CD4-positive, alpha-beta T cell treated with Interleukin-6 for 4 hours (primary cell): ENCODE measurements around the gene DAD1.
"Not testable (repeated sequence)": the region's sequence is repeated elsewhere in the genome, so short reads cannot be mapped to it uniquely, and the experiment has no call there.

Experiments used
- DNase-seq: peaks from one replicate; pipeline ENCODE4 v3.0.0-alpha.2; 2020; ENCODE audit warnings: mixed read lengths

Gene DAD1

DNA sequence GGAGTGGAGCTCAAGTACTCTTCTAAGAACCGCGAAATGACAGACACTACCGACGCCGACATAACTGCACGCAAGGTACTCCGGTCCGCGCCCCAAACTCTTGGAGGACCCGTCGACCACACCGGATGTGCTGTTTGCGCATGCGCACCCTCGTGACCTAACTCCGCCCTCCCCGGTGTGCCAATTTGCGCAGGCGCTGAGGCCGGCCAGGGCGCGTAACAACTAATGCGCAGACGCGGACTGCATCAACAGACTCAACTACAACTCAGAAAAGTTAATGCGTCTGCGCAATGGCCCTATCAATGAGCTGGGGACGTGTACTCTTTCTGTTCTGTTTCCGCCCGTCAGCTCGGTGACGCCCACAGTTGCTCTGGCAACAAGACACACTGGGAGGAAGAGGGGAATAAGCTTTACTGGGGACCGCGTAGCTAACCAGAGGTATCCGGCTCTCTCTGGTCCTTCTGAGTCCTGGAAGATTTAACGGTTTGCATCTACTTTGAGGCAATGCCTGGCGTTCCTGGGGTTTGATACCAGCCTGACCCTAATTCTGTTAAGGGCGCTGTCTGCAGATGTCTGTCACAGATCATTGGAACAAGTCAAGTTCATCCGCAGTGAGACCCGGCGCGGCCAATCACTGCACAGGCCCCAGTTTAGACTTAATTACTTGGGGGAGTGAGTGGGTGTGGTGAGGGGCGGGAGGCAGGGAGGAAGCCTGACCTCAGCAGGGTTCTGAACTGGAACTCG lies at the start of gene DAD1:
Gene DAD1, minus strand, starts transcription at position 129 of the 744 bp plus-strand sequence. Its CDS starts 67 bp downstream, at position 62.
- DNase-seq = peak; percentile 99

DNA sequence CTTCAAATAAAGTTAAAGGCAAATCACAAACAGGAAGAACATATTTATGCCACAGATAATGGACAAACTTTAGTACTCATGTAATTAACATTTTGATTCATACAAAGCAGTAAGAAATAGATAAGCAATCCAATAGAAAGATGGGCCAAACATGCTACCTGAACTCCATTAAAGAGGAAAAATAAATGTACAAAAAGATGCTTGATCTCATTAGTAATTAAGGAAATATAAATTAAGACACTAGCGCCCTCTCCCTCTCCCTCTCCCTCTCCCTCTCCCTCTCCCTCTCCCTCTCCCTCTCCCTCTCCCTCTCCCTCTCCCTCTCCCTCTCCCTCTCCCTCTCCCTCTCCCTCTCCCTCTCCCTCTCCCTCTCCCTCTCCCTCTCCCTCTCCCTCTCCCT lies 47.0 kb upstream of the DAD1 start:
- not testable (repeated sequence) for DNase-seq

DNA sequence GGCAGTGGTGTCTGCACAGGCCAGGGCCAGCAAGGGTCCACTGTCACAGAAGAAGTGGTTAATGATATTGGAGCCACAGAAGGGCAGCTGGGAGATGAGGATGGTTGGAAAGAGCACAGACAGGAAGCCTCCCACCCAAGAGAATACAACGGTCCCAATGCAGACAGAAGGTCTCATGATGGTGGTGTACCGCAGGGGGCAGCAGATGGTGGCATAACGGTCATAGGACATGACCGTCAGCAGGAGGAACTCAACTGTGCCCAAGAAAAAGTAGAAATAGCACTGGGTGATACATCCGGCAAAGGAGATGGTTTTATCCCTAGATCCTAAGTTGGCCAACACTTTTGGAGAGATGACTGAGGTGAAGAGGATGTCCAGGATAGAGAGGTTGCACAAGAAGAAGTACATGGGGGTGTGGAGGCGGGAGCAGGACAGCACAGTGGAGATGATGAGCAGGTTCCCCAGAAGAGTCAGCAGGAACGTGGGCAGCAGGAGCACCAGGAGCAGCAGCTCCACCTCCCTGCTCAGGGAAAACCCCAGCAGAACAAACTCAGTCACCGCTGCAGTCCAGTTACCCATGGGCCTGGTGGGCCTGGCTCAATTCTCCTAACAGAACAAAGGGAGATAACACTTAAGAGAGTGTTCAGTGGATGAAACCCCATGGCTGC lies 45.3 kb upstream of the DAD1 start:
- DNase-seq = no peak

DNA sequence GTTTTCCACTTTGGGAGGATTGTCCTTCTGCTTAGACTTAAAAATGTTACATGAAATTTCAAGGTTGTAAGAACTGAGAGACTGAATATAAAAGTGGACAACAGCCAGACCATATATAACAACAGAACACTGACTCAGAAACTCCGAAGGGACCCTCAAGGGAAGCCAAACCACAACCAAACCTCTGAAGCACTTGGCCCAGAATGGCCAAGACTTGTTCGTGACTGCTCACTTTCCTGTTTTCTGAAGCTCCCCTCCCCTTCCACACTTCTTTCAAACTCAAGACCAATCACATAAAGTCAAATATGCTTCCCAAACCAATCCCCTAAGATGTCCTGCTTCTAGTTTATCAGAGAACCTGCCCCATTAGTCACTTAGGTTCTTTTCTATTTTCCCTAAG lies 41.5 kb upstream of the DAD1 start:
- no peak for DNase-seq

DNA sequence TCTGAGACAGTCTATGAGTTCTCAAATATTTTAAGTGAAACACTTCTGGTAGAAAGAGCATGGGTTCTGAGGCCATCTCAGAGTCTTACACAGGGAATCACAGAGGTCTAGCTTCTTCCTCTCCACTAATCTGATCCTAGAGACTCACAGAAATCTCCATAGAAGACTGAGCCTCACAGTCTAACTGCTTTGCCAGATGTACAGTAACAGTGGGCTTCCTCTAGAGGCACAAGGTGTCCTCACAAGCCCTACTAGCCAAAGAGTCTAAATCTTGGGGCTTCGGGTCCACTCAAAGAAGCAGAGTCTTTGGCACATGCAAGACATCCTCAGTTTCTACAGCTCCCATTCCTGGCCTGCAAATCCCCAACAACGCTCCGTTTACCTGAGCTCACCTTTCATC lies 41.0 kb upstream of the DAD1 start:
- DNase-seq = no peak

DNA sequence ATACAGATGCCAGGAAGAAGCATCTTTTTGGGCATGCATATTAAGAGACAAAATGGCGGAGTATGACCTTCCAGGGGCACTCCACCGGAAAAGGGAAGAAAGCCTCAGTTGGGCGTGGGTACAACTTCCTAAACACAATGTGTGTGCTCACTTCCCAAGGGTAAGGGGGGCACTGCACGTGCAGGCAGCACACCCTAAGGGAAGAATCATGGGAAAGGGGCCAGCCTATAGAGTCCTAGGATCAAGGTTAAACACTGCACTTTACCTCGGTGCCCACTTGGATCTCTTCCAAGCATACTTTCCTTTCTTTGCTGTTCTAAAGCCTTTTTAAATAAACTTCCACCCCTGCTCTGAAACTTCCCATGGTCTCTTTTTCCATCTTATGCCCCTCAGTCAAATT lies 40.3 kb upstream of the DAD1 start:
- no peak for DNase-seq

DNA sequence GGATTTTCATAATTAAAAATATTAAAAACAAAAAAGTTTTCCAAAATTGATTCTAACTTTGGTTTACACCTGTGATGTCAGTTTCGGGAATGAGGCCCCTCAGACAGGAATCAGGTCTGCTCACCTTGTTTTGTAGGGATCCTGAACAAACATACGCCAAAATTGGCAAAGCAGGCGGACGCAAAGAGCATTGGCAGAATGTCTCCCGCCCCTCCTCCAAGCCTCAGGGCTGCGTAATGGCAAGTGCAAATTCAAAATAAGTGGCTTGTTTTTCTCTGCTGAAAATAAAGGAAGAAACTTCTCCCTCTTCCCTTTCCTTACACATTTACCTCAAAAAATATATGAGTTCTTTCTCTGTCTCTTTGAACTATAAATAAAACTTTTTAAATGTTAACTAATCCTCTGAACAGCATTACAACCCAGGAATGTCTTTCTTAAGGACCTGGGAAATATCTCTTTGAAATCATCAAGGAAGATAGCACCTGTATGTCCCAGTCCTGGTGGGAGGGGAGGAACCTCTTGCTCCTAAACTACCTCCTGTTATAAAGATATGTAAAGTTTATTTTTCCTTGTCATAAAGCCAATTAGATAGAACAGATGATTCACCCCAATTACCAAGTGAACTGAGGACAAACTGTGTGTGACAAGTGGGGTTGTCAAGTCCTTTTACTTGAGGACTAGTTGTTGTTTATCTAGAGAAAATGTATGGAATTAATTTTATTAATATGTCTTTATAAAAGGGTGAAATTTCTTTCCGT lies 38.7 kb upstream of the DAD1 start:
- DNase-seq = no peak

DNA sequence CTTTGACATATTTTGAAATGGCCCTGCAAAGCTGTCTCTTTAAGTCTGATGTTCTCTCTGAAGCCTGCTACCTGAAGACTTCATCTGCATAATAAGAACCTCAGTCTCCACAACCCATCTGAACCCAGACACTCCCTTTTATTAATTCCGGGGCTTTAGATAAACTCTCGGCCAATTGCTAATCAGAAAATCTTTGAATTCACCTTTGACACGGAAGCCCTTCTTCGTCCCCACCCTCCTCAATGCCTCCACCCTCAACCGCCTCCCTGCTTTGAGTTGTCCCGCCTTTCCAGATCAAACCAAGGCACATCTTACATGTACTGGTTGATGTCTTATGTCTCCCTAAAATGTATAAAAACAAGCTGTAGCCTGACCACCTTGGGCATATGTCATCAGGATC lies 37.6 kb upstream of the DAD1 start:
- DNase-seq = no peak

DNA sequence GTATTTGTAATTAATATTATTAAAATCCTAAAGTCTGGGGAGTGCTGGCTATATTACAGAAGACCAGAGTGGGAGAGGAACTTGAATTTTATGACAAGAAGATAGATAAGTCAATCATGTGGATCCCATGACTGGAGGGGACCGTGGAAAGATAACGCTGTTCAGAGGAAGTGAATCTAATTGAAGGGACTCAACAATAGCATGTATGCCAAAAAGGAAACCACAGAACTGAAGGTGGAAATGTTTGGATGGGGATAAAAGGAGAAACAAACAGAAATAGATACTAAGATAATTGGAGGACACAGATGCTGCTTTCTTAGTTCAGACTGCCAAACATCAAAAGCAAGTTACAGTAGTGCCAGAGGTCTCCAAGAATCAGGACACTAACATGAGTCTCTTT lies 34.0 kb upstream of the DAD1 start:
- no peak for DNase-seq

DNA sequence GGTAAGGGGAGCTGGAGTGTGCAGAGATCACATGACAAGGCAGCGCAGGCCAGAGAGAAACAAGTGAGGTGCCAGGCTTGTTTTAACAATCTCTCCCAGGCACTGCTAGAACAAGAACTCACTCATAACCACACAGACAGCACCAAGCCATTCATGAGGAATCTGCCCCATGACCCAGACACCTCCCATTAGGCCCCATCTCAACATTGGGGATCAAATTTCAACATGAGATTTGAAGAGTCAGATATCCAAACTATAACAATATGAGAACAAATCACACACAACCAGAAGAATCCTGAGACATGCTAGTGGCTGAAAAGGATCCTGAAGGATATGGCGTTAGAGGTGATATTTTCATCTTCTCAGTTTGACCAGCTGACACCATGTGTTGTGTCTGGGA lies 33.2 kb upstream of the DAD1 start:
- no peak for DNase-seq

DNA sequence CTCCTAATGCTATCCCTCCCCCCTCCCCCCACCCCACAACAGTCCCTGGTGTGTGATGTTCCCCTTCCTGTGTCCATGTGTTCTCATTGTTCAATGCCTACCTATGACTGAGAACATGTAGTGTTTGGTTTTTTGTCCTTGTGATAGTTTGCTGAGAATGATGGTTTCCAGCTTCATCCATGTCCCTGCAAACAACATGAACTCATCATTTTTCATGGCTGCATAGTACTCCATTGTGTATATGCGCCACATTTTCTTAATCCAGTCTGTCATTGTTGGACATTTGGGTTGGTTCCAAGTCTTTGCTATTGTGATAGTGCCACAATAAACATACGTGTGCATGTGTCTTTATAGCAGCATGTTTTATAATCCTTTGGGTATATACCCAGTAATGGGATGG lies 26.7 kb upstream of the DAD1 start:
- not testable (repeated sequence) for DNase-seq

DNA sequence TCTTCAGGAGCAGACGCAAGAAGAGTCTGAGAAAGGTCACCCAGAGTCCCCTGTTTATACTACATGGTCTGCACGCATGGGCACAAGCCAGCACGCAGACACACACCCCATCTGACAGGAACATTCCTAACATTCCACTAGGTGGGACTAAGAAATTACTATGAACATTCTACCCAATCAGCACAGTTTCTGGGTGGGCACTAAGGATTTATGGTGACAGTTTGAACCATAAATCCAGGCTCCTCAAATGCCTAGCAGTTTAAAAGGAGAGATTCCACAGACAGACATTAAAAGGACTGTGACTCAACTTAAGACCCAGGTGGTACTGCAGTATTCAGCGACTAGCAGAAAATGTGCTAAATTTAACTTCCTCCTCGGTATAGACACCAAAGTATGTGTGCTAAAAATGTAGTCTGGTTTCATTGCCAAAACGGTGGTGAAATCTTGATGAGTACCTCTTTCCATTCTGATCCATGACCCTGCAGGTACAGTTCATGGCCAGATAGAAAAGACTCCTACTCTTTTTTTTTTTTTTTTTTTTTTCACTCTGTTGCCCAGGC lies 25.3 kb upstream of the DAD1 start:
- DNase-seq = no peak

DNA sequence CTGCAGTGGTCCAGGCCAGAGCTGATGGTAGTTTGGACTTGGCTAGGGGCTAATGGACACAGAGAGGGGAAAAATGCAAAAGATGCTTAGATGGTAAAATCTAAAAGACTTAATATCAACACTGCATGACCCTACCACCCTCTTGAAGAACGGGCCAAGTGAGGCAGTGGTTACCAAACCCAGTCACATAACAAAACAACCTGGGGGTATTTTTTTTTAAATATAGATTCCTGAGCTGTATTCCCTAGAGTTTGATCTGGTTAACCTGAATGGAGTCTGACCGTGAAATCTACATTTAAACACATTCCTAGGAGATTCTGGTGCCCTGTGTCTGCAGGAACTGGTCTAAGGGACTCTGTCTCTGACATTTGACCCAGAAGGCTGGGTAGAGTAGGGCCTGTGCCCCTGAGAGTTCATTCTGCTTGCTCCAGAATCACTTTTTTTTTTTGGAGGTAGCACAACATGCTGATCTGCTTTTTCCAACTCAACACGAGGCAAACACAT lies 24.8 kb upstream of the DAD1 start:
- DNase-seq = no peak

DNA sequence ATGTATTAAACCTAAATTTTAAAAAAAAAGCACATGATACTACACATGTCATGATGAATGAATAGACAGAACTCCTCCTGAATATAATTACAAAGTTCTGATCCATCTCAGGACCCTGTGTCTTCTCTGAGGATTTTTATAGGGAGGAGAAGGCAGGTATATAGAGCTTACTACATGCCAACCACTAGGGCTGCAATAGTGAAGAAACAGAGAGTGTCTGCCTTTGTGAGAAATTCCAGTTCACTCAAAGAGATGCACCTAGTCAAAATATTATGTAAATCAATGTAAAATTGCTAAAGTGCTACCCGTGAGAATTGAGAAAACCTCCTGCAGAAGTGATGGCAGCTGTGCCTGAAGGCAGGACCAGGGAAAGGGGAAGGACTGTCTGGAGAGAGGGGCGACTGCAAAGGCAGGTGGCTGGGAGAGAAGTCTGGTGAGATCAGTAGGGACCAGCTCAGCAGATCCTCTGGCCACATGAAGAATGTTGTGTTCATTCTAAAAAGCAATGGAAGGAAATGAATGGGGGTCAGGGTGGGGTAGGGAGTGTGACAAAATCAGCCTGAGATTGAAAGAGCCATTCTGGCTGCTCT lies 24.2 kb upstream of the DAD1 start:
- DNase-seq = no peak

DNA sequence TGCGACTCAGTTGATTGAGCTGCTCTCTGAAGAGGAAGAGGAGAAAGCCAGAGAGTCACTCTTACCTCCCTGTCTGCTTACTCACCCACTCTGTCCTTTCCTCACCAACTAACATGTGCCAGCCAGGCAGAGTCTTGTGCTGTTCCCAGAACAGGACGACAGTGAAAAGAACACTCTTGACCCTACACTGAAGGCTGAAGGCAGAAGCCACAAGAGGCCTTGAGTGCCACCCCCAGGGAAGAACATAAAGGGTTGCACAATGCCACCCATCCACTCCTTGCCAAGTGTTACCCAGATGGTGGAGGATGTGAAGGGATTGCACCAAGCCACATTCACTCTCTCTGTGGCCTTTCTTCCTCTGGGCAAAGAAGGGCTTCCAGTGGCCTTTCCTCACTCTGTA lies 21.9 kb upstream of the DAD1 start:
- no peak for DNase-seq

DNA sequence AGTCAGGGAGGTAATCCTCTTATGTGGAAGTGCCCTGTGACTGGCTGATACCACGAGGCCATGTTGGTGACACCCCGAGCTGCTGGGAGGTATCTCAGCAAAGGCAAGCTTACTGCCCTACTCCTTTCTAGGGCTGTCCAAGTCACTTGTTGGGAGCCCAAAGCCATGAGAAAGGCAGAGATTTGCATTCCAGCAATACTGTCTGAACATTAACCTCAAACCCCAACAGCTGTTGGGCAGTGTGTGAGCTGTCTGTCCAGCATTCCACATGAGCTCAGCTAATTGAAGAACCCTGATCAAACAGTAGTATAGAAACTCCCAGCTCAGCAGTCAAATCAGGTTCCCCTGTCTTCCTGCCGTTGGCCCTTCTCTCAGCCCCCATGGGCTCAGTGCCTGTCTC lies 18.3 kb upstream of the DAD1 start:
- DNase-seq = no peak

DNA sequence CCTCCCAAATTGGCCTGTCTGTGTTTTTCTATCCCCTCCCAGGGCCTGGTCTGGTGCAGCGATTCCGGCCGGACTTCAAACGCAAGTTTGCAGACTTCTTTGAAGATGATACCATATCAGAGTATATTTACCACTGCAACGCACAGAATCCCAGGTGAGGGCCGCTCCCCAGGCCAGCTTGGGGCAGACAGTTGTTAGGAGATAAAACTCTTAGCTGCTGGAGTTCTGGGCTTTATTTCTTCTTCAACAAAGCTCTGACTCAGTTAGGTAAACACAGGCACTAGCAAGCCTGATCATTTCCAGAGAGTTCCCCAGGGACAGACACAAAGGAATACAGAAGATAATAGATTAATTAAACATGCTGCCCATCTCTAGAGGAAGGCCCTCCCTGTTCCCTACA lies 17.4 kb upstream of the DAD1 start:
- DNase-seq = no peak

DNA sequence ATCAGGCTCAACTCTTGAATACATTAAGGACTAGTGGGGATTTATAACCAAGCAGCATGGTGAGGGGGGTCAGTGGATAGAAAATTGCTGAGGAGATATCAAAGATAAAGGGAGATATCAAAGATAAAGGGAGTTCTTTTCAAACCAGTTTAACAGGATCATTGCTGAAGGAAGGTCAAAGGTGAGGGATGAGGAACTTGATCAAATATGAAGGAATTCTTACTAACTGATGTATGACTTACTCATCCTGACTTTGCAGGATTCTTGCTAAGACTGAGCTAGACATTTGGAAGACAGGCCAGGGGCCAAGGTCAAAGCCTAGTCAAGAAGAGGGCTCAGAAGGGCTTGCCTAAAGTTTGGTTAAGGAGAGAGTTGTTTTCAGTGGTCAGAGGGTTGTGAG lies 13.8 kb upstream of the DAD1 start:
- no peak for DNase-seq

DNA sequence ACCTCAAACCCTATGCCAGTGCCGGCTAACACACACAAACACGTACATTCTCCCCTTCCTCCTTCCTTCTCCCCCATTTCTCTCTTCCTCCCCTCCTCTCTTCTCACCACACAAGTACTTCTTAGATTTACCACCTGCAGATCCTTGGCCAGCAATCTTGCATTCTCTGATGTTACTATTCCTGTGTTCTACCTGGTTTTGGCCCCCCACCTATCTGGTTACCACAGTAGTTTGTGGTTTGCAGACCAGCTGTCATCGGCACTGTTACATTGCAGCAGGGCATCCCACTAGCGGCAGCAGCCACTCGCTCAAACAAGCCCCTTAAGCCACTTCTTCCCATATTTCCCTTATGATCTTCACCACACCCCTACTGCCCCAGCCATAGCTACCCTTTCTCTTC lies 13.0 kb upstream of the DAD1 start:
- DNase-seq = no peak

DNA sequence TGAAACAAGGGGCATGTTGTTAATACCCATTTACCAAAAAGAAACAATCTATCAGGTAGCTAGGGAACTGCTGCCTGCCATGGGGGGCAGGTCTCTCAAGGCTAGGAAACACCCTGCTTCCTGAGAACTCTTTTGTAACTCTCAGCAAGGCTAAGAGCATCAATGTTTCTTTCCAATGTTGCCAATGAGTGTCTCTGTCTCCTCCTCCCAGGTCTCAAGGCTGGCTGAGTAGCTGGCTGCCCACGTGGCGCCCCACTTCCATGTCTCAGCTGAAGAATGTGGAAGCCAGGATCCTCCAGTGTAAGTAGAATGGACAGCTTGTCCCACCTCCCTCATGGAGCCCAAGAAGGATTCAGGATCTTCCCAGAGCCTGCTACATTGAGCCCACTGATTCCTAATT lies 12.4 kb upstream of the DAD1 start:
- no peak for DNase-seq

DNA sequence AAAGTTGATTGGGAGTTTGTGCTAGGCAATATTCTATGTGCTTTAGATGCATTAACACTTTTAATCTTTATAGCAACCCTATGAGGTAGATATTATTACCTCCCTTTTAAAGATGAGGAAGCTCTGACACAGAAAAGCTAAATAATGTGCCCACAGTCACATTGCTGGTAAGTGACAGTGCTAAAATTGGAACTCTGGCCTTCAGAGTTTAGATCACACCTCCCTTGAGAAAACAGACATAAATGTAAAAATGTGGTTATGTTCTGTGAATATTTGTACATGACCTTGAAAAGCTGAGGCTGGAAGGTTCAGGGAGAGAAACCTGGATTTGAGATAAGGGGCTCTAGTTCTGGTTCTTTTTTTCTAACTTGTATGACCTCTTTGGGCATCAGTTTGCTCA lies 11.0 kb upstream of the DAD1 start:
- no peak for DNase-seq

DNA sequence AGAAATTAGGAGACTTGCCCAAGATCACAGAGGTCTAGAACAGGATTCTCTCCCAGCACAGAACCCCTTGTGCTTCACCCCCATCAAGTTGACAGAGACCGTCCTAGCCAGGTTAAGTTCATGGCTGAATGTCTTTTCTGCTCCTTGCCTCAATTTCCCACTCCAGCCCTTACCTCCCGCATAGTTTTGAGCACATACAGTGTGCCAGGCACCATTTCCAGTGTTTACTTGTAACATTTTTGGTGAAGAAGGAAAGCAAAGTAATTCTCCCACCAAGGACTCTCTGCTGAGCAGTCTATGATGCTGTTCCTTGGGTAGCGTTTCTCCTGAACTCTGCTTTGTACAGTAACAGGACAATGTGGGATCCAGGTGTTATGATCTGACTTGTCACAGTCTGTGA lies 10.3 kb upstream of the DAD1 start:
- DNase-seq = no peak

DNA sequence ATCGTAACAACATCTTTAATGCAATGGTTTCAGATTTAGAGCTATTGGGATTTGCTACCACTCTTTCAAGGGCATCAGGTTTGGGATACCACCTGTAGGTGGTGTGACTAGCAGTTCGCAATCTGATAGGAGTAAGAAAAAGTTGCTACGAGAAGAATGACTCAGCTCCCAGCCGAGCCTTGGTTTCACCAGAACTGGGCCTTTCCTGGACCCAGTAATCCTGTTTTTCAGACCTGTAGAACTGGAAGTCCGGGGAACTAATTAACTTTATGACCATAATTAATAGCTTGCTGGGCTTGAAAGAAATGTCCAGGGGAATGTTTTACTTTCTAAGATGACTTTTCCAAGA lies 9.8 kb upstream of the DAD1 start:
- peak; percentile 49 for DNase-seq
